Activated CD4-positive, alpha-beta T cell treated with anti-CD3 and anti-CD28 coated beads, Interleukin-2, amount 50 U/mL, for 4 hours (primary cell): ENCODE data around the gene CACNA1D.
"Not testable (repeated sequence)": the region's sequence is repeated elsewhere in the genome, so short reads cannot be mapped to it uniquely, and the experiment has no call there.

Experiments used
- DNase-seq, 2 experiments: peaks; one replicate each; pipeline ENCODE4 v3.0.0-alpha.2; 2020

CACNA1D gene

GRCh38 chr3:53493963-53494791 is at the start of gene CACNA1D:
TSS of gene CACNA1D (plus strand) at chr3:53494611. CDS start at chr3:53495167, 556 bp downstream.
- no peak for DNase-seq

DNA sequence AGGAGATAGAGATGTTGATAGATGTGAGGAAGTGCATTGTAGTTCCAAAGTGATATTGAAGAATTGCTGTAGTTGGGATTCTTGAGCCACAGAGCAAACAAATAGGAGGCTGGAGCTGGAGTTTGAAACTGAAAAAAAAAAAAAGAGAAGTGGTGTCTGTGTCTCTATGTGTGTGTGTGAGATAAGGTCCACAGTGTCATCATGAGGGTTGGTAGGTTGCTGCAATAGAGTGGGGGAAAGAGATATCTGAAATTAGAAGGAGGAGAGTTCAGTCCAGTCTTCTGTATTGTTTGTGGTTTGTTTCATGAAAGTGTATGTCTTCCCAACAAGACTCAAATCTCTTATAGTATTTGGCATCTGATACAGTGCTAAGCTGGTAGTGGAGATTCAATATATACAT is 37.3 kb upstream of the CACNA1D start:
- DNase-seq, result no peak

DNA sequence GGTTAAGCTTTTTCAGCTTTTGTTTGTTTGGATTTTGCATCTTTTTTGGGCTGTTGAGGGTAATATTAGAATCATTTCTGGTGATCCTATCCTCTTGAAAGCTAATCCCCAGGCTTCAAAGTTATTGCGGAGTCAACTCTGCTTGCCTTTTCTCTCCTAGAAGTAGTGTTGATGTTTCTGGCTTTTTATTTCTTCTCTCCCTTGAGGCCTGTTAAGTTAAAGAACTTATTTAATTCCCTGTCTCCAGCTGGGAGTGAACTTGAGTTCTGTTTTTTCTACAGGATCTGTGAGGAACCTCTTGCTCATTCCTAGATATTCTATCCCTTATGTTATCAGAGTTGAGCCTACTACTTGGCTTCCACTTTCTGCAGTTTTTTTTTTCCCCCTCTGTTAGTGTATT is 34.1 kb upstream of the CACNA1D start:
- no peak for DNase-seq

GRCh38 chr3:53464424-53464823 is 30.0 kb upstream of the CACNA1D start:
- DNase-seq, result no peak

DNA sequence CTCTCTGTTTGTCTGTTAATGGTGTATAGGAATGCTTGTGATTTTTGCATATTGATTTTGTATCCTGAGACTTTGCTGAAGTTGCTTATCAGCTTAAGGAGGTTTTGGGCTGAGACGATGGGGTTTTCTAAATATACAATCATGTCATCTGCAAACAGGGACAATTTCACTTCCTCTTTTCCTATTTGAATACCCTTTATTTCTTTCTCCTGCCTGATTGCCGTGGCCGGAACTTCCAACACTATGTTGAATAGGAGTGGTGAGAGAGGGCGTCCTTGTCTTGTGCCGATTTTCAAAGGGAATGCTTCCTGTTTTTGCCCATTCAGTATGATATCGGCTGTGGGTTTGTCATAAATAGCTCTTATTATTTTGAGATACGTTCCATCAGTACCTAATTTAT is 24.7 kb upstream of the CACNA1D start:
- DNase-seq, result not testable (repeated sequence)

- DNase-seq, result no peak
Measured at GRCh38 chr3:53473422-53473821, 21.0 kb upstream of the CACNA1D start.

- not testable (repeated sequence) for DNase-seq
Measured at GRCh38 chr3:53476372-53476771, 18.0 kb upstream of the CACNA1D start.

- DNase-seq, result not testable (repeated sequence)
Measured at GRCh38 chr3:53477689-53478088, 16.7 kb upstream of the CACNA1D start.

- no peak for DNase-seq
Measured at GRCh38 chr3:53478166-53478830, 16.1 kb upstream of the CACNA1D start.

DNA sequence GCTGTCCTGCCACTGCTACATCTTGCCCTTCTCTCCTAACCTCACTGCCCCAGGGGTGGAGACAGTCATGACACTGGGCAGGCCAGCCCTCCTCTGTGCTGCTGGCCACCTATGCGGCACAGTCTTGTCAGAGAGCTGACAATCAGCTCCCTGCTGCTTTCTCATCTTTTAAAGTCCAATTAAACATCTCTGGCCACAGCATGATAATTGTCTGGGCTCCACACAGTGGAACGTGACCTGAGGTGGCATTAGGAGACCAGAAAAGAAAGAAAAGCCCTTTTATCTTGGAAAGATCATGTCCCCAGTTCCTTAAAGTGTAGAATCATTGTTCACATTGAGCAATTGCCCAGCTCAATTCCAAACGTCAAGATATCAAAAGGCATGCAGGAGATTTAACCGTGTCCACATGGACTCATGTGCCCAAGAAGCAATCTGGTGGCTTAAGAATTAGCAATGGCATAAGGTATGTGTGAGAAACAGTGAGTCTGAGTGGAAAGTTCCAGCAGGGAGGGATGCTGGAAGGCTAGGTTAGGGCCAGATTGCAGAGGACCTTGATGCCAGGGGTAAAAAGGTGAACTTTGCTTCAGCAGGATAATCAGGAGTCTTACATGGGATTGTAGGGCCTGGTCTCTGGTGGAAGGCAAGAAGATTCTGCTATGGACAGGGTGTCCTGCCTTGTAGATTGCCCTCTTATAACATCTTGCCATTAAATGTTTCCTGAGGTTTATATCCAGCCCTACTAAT is 15.3 kb upstream of the CACNA1D start:
- no peak for DNase-seq

DNA sequence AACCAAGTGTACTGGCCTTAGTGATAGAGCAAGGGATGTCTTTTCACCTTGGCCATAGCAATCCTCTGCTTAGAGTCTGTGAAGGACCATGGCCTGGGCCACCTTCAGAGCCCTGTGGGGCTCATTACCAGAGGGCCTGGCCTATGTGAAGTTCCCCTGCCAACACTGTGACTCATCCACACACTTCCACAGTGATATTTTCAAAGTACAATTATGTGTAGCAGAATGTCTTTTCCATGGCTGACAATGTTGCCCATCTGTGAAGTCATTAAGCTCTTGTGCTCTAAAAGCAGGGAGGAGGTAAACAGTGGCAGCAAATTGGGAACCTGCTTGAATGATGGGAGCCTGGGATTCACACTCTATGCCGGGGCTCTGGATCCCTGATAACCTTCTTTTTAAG is 12.2 kb upstream of the CACNA1D start:
- DNase-seq, result no peak

DNA sequence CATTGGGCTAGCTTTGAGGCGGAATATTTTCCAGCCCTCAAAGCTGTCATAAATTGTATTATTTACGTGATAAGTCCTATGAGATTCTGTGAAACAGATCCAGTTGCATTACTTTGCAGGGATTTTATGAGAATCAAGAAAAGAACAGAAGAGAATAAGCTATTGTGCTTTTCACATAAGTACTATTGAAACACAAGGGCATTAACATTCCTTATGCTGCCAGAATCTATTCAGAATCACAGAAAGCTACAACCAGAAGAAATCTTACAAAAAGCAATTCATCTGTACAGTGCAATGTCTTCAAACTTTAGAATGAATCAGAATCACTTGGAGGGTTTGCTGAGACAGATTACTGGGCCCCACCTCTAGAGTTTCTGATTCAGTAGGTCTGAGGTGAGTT is 10.6 kb upstream of the CACNA1D start:
- no peak for DNase-seq

GRCh38 chr3:53484984-53485383 is 9.4 kb upstream of the CACNA1D start:
- no peak for DNase-seq

GRCh38 chr3:53485675-53486403 is 8.6 kb upstream of the CACNA1D start:
- DNase-seq, result no peak

- no peak for DNase-seq
Measured at GRCh38 chr3:53486961-53487654, 7.3 kb upstream of the CACNA1D start.

- DNase-seq, result no peak
Measured at GRCh38 chr3:53489386-53489785, 5.0 kb upstream of the CACNA1D start.

- no peak for DNase-seq
Measured at GRCh38 chr3:53489787-53490458, 4.5 kb upstream of the CACNA1D start.

DNA sequence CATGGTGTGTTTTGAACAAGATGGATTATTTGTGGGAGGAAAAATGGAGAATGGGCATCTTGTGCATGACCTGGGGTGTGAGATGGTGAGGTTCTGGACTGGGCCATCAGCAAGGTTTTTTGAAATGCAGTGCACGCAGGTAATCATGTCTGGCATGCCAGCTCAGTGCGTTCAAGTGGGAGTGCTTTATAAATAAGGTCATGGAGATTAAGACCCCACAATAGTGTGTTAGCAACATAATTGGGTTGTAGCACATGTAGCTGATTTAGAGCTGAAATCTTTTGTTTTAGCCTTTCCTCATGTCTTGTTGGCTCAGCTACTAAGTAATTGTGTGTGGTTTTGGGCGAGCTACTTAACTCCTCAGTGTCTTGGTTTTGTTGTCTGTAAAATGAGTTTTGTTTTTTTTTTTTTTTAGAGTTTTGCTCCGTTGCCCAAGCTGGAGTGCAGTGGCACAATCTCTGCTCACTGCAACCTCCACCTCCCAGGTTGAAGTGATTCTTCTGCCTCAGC is 3.9 kb upstream of the CACNA1D start:
- no peak for DNase-seq

DNA sequence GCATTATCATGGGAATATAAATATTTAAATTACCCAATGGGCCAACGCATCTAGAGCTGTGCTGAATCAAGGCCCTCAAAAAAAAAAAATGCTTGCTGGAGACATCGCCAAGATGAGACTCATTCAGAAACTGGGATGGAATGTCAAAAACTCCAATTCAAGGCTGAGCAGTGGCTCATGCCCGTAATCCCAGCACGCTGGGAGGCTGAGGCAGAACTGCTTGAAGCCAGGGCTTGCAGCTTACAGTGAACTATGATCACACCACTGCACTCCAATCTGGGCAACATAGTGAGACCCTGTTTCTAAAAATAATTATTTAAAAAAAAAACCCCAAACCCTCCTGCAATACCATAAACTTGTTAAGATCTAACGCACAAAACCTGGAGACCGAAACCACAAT is 3.1 kb upstream of the CACNA1D start:
- DNase-seq, result no peak

DNA sequence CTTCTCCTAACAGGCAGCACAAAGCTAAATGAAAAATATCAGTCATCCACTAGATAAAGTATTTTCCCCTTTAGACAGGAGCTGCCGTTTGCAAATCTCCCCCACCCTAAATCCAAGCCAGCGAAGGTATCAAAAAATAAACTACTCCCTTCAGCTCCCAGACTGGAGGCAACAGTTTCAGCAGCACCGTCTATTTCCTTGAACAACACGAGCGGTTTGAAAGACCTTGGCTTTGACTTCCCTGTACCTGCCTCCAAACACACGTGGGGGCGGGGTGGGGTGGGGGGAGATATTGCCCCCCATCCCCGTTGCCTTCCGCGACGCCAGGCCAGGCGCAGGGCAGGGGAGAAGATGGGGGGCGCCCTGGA is 832 bp upstream of the CACNA1D start:
- DNase-seq, result no peak

DNA sequence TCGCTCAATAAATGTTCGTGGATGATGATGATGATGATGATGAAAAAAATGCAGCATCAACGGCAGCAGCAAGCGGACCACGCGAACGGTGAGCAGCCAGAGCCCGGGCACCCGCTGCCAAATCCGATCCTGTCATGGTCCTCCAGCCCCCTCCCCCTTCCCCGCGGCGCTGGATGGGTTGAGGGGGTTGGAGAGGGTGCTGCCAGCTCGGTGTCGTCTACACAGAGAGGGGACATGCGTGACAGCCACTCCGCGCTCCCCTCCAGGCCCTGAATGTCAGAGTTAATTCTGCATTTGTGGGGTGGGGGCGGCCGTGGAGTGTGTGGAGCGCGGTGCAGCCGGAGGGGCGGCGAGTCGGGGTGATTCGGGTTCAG is 722 bp downstream of the CACNA1D start:
- no peak for DNase-seq
